Measurements from ENCODE around the gene G6PC3. TPM values are rescaled to one million over a fixed set of nuclear protein-coding genes. Genes with fewer than 3 reads are reported as not detected.

G6PC3 gene
- total and polyA plus RNA-seq, 2 donors (not counting 3 experiments of a cell fraction or from before 2014, with no cell fraction given) = 78.4 to 194 TPM

DNA sequence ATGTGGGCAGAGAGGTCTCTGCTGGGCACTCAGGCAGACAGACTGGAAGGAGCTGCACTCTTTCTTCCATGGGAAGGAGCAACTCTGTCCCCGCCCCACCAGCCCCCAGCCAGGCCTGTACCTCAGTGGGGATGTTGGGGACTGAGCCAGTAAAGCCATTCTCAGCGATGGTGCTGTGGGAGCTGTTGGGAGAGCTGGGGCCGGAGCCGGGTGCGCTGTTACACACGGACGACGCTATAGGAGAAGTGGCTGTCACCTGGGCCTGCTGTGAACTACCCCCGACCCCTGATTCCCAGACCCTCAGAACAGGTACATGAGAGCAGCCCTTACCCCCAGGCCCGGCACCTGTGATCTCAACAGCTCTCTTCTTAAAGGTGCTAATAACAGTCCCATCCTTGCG, 21.5 kb downstream of the G6PC3 start:
- TF ChIP-seq JUN (IDR thresholded peaks at IDR 0.05; ENCODE audit: borderline replicate concordance, insufficient read depth, insufficient read length, low read depth) = no peak
- no peak for TF ChIP-seq POLR2A (IDR thresholded peaks at IDR 0.05; ENCODE audit: low read depth, low read length)
- POLR2A ChIA-PET = no interaction called here

DNA sequence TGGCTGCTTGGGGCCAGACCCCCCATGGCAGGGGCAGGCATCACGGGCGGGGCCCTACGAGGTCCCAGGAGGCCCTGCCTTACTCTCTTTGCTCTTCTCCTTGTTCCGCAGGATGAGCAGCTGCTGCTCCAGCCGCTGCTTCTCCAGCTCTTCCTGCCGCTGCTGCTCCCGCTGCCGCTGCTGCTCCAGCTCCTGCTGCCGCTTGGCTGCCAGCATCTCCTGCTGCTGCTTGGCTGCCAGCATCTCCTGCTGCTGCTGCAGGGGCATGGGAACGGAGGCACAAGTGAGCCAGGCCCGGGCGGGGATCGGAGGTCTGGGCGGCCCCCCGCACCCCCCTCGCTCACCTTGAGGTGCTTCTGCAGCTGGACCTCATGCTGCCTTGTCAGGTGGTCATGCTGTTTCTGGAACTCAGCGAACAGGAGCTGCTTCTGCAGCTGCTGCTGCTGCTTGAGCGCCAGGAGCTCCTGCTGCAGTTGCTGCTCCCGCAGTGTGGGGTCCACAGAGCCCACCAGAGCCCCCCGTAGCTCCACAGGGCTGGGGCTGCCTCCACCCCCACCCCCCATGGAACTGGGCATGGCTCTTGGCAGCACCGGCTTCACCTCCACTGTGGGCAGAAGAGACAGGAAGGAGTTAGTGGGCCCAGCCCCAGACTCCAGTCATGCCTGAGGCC, 22.8 kb downstream of the G6PC3 start:
- no peak for FAIRE-seq
- H3K79me2 ChIP-seq (ENCODE audit: control insufficient read depth, insufficient read depth, low read length) = no peaks in the 10 kb centered on the region
- H3K9me1 ChIP-seq (replicated peaks; ENCODE audit: control insufficient read depth, extremely low read depth, insufficient read depth, low read length) = no peaks in the 10 kb centered on the region
- H3K36me3 ChIP-seq (ENCODE audit: control insufficient read depth in 2 of 2, extremely low read depth in 1 of 2, insufficient read depth in 2 of 2, low read length in 2 of 2) = peaks cover 3 to 20% of the 10 kb centered on the region in 2 experiments
- intact Hi-C loops (cut with micrococcal nuclease) = no loop called here
- H3K27ac ChIP-seq (ENCODE audit: insufficient read depth, low read depth, low read length) = no peak overlapping the region
- POLR2A ChIA-PET = no interaction called here
- BruUV-seq (replicated peaks) = no TSS peak
- H3K9me3 ChIP-seq (replicated peaks; ENCODE audit: control insufficient read depth, insufficient read depth, low read length) = no peaks in the 10 kb centered on the region
- H3K4me2 ChIP-seq (ENCODE audit: insufficient read depth, low read length) = no peak overlapping the region
- H3K27me3 ChIP-seq (ENCODE audit: control insufficient read depth in 2 of 2, insufficient read depth in 2 of 2, low read length in 2 of 2) = no peaks in the 10 kb centered on the region
- TF ChIP-seq MYC (IDR thresholded peaks at IDR 0.05; ENCODE audit: low read depth, low read length) (no peak), POLR2AphosphoS5 (IDR thresholded peaks at IDR 0.05; ENCODE audit: insufficient read depth, low read depth, low read length) (no peak), FOS (IDR thresholded peaks at IDR 0.05; ENCODE audit: borderline replicate concordance, insufficient read depth, low read length) (no peak), POLR2A (IDR thresholded peaks at IDR 0.05; ENCODE audit: low read depth, low read length) (no peak), EZH2 (IDR thresholded peaks at IDR 0.05; ENCODE audit: borderline replicate concordance, low read depth, low read length, severe bottlenecking) (no peak), JUN (IDR thresholded peaks at IDR 0.05; ENCODE audit: borderline replicate concordance, insufficient read depth, insufficient read length, low read depth) (no peak), GATA2 (IDR thresholded peaks at IDR 0.05; ENCODE audit: insufficient read depth, insufficient read length, low read depth, low read length) (no peak)
- TF ChIP-seq, protein P1, sequence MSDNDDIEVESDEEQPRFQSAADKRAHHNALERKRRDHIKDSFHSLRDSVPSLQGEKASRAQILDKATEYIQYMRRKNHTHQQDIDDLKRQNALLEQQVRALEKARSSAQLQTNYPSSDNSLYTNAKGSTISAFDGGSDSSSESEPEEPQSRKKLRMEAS (IDR thresholded peaks at IDR 0.05; ENCODE audit: insufficient read depth, insufficient read length) = no peak
- TF ChIP-seq, protein P2, sequence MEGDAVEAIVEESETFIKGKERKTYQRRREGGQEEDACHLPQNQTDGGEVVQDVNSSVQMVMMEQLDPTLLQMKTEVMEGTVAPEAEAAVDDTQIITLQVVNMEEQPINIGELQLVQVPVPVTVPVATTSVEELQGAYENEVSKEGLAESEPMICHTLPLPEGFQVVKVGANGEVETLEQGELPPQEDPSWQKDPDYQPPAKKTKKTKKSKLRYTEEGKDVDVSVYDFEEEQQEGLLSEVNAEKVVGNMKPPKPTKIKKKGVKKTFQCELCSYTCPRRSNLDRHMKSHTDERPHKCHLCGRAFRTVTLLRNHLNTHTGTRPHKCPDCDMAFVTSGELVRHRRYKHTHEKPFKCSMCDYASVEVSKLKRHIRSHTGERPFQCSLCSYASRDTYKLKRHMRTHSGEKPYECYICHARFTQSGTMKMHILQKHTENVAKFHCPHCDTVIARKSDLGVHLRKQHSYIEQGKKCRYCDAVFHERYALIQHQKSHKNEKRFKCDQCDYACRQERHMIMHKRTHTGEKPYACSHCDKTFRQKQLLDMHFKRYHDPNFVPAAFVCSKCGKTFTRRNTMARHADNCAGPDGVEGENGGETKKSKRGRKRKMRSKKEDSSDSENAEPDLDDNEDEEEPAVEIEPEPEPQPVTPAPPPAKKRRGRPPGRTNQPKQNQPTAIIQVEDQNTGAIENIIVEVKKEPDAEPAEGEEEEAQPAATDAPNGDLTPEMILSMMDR (IDR thresholded peaks at IDR 0.05; ENCODE audit: extremely low read depth in 1 of 2, insufficient read depth in 1 of 2, low read depth in 1 of 2, low read length in 2 of 2) = no peak
- CTCF ChIA-PET = interaction anchor here (0.7 to 1.2 kb wide), 3 partner anchors 19 to 30 kb away, joined by 3 read pairs; partner anchors contain the start of gene HDAC5
- no peaks in the 10 kb centered on the region for H4K20me1 ChIP-seq (replicated peaks; ENCODE audit: control insufficient read depth, extremely low read depth, insufficient read depth, low read length)
- H3K9ac ChIP-seq (replicated peaks; ENCODE audit: extremely low read depth, insufficient read depth, low read length) = no peak overlapping the region
- DNase-seq (ENCODE audit: low read depth, low spot score) = no peak
- dilution Hi-C loops (cut with MboI; ENCODE audit: extremely low pct_ligation_motif_present, low sequenced_read_pairs) = no loop called here
- peaks cover 23% of the 10 kb centered on the region for H3K4me1 ChIP-seq (ENCODE audit: control insufficient read depth, extremely low read depth, insufficient read depth, low read length)
- H3K4me3 ChIP-seq (replicated peaks in 1 of 3; ENCODE audit: insufficient read depth in 1 of 3, low read depth in 1 of 3, low read length in 3 of 3) = no peak overlapping the region
- H2AFZ ChIP-seq (ENCODE audit: low read depth, low read length) = no peak overlapping the region

More for the DNA sequence above, 21.5 kb downstream of the G6PC3 start:
- dilution Hi-C loops (cut with MboI; ENCODE audit: extremely low pct_ligation_motif_present, low sequenced_read_pairs) (no loop called here), intact Hi-C loops (cut with micrococcal nuclease) (no loop called here)
- H3K9me1 ChIP-seq (replicated peaks; ENCODE audit: control insufficient read depth, extremely low read depth, insufficient read depth, low read length) = no peaks in the 10 kb centered on the region
- peaks cover 25% of the 10 kb centered on the region for H3K4me1 ChIP-seq (ENCODE audit: control insufficient read depth, extremely low read depth, insufficient read depth, low read length)
- H3K27me3 ChIP-seq (ENCODE audit: control insufficient read depth in 2 of 2, insufficient read depth in 2 of 2, low read length in 2 of 2) = no peaks in the 10 kb centered on the region
- no peak overlapping the region for H3K9ac ChIP-seq (replicated peaks; ENCODE audit: extremely low read depth, insufficient read depth, low read length)
- FAIRE-seq (no peak), DNase-seq (ENCODE audit: low read depth, low spot score) (no peak)
- H2AFZ ChIP-seq (ENCODE audit: low read depth, low read length) = no peak overlapping the region
- no peaks in the 10 kb centered on the region for H3K9me3 ChIP-seq (replicated peaks; ENCODE audit: control insufficient read depth, insufficient read depth, low read length)
- no peak overlapping the region for H3K4me2 ChIP-seq (ENCODE audit: insufficient read depth, low read length)
- no peaks in the 10 kb centered on the region for H4K20me1 ChIP-seq (replicated peaks; ENCODE audit: control insufficient read depth, extremely low read depth, insufficient read depth, low read length)
- peaks cover 3 to 22% of the 10 kb centered on the region in 2 experiments for H3K36me3 ChIP-seq (ENCODE audit: control insufficient read depth in 2 of 2, extremely low read depth in 1 of 2, insufficient read depth in 2 of 2, low read length in 2 of 2)
- H3K4me3 ChIP-seq (replicated peaks in 1 of 3; ENCODE audit: insufficient read depth in 1 of 3, low read depth in 1 of 3, low read length in 3 of 3) = no peak overlapping the region
- TSS peak; percentile 9 for BruUV-seq (replicated peaks)
- H3K27ac ChIP-seq (ENCODE audit: insufficient read depth, low read depth, low read length) = no peak overlapping the region
- H3K79me2 ChIP-seq (ENCODE audit: control insufficient read depth, insufficient read depth, low read length) = no peaks in the 10 kb centered on the region
- CTCF ChIA-PET = interaction anchor here (0.8 to 1.4 kb wide), 2 partner anchors 13 to 76 kb away, joined by 3 to 4 read pairs; no protein-coding TSS in a partner anchor

All from endothelial cell of umbilical vein (primary cell).